GM19099 (cell line): ENCODE data around the gene CNOT11.

ENCODE experiments used
- POLR2A ChIP-seq: IDR thresholded peaks from 3 replicates; pipeline ENCODE4 v1.6.1; 2011; ENCODE audit warnings: low read depth; ENCODE audit not compliant: insufficient read length; ENCODE audit errors: extremely low read depth

Gene CNOT11

DNA sequence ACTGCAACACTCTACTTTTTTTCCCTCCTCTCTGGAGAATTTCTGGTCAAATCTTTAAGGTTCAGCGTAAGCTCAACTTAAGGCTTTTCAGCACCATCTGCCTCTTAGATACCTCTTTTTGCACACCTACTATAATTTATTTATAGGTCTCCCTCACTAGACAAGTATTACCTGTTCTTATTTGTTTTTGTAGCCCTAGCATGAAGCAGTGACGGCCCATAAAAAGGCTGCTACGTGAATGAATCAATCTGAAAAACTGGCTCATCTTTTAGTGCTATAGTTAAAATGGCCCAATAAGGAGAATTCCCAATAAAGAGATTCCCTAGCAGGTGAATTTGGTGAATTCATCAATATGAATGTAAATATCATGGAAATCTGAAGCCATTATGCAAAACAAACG lies 49.3 kb downstream of the CNOT11 start:
- TF ChIP-seq POLR2A: no peak

DNA sequence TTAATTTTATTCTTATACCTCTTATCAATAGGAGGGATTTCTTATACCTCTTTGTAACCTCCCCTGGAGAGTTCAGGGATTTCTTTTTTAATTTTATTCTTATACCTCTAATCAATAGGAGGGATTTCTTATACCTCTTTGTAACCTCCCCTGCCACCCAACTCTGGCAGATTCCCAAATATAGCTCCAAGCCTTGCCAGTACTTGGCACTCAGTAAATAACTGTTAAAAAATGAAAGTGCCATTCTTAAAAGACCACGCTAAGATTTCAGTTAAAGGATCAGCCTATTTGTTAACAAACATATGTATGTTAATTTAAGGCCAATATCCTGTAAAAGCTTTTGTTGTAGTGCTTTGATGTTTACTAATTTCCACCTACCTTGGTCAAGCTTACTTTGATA lies 51.0 kb downstream of the CNOT11 start:
- no peak for TF ChIP-seq POLR2A

DNA sequence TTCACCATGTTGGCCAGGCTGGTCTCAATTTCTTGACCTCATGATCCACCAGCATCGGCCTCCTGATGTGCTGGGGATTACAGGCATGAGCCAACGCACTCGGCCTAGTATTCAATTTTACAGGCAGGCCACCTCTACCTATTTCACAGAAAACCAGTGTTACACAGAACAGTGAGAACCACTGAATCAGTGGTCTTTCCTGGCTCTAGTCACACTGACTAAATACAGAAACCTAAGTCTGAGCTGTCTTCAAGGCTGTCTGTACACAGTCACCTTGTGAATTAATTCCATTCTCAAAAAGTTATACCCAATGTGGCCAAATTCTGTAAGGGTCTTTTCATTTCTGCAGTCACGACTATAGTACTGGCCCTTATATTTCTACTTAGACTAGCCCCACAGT lies 52.3 kb downstream of the CNOT11 start:
- no peak for TF ChIP-seq POLR2A

DNA sequence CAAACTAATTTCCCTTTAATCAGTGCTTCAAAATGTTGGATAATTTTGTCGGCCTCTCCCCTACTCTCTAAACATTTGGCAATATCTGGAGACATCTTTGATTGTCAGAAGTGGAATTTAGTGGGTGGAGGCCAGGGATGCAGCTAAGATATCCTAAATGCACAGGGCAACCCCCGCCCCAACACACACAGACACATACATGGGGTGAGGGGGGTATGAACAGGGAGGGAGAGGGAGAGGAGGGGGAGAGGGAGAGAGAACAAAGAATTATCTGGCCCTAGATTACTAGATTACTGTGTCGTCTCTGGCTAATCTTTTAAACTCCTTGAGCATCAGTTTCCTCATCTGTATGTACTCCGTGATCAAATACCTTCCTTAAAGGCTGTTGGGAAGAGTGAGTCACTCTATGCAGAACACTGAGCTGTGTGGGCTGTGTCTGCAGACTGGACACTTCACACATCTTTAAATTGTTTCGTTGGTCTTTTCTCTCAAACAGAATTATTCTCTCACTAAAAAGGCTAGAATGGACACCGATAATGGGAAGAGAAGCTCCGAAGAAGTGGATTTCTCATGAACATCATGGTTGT lies 52.9 kb downstream of the CNOT11 start:
- TF ChIP-seq POLR2A: no peak

DNA sequence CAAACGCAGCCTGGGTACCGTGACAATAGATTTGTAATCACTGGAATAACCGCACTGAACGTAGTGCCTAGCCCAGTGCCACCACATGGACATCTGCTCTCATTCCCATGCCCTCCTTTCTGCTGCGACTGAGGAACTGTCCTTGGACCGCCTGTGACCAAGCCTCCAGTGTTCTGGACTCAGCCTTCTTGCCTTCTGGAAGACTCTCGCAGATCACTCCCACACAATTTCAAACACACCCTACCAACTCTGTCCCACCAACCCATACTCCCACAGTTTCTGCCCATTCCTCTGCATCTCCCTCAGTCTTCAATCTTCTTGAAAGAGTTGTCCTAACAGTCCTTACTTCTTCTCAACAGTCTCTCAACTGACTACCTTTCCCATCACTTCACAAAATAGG lies 53.7 kb downstream of the CNOT11 start:
- no peak for TF ChIP-seq POLR2A

DNA sequence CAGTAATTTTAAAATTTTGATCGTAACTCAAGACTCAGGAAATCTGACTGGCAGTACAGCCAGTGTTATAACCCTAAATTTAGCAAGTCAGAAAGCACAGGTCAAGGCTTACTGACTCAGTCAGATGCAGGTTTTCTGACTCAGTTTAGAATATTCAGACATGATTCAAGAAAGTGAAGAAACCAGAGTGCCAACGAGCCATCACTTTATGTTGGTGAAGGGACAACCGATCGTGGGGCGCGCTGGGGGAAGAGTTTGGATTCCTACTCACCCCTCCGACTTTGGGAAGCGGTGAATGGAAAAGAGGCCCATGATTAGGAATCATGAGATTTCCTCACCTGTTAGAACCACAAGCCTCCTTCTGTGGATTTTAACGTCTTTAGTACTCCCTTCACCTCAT lies 54.8 kb downstream of the CNOT11 start:
- TF ChIP-seq POLR2A: no peak

DNA sequence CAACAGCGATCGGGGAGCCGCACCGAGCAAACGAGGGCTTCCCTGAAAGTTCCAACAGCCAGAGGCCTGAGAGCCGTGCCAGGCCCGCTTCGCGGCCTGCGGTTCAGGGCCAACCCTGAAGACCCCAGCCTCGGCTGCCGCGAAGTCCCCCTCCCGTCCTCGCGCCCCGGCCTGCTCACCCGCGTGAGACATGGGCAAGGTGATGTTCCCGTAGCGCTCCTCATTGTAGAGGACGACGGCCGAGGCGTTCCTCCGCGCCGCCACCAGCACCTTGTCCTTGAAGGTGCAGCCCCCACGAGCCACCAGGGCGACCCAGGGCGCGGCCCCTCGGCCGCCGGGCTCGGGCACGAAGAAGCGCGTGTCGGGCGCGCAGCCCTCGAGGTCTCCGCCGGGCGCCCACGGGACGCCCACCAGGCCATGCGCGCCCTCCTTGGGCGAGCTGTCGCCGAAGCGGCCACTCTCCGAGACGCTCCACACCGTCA lies 55.3 kb downstream of the CNOT11 start:
- TF ChIP-seq POLR2A: no peak

DNA sequence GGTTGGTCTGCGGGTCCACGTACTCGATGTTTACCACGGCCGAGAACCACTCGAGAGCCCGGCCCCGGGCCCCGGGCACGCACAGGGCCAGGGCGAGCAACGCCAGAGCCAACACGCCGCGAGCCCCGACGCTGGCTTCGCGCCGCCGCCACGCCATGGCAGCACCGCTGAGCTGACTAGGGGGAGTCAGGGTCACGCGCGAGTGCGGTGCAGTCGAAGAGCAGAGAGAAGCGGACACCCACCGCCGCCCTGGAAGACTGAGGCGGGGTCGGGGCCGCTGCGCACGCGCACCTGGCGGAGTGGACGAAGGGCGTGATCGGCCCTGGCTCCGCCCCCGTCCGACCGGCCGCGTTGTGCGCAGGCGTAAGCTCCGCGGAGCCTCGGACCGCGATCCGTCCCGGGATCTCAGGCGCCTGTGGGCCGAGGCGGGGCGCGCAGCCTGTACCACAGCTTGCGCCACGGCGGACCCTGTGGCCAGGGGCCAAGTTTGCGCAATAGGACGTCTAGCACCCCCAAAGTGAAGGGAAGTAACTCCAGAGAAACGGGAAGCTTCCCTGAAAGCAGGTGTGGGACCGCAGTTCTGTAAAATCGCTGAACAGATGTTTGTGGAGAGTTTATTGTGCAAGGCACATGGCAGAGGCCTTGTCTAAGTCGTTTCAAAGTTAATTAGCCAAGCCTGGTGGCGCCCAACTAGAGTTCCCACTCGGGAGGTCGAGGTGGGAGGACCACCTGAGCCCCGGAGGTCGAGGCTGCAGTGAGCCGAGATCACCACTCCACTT lies 55.9 kb downstream of the CNOT11 start, which contains the start of gene RNF149:
RNF149 (minus strand) TSS at position 270 of the 779 bp plus-strand sequence; CDS start at position 157, 113 bp downstream.
- TF ChIP-seq POLR2A: peak; percentile 86

DNA sequence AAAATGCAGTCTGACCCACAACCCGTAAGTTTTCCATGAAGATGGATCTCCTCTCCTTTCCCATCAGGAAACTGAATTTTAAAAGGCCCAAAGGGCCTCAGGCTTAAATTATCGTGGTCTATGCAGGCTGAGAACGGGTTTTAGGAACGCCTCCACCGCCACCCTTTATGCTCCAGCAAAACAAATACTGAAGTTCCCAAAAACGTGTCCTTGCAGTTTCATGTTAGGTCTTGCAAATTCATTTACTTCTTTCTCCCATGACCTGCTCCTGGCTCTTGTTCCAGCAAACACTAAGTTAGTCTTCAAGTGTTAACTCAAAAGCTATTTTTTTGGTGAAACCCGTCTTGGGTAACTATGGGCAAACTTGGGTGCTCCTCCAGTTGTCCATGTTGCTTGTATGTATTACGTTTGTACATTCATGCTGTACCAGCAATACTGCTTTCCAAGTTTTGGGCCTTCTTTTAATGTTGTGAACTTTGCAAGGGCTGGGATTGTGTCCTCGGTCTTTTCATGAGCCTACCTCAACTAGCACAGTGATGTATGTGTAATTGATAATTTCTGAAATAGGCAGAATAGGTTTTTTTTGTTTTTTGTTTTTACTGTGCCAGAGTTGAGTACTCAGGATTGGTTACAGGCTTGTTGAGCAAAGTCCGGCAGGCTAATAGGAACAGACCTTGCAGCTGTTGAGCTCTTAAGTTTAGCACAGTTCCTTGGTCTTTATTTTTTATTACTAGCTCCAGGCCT lies 57.6 kb downstream of the CNOT11 start:
- TF ChIP-seq POLR2A: no peak

DNA sequence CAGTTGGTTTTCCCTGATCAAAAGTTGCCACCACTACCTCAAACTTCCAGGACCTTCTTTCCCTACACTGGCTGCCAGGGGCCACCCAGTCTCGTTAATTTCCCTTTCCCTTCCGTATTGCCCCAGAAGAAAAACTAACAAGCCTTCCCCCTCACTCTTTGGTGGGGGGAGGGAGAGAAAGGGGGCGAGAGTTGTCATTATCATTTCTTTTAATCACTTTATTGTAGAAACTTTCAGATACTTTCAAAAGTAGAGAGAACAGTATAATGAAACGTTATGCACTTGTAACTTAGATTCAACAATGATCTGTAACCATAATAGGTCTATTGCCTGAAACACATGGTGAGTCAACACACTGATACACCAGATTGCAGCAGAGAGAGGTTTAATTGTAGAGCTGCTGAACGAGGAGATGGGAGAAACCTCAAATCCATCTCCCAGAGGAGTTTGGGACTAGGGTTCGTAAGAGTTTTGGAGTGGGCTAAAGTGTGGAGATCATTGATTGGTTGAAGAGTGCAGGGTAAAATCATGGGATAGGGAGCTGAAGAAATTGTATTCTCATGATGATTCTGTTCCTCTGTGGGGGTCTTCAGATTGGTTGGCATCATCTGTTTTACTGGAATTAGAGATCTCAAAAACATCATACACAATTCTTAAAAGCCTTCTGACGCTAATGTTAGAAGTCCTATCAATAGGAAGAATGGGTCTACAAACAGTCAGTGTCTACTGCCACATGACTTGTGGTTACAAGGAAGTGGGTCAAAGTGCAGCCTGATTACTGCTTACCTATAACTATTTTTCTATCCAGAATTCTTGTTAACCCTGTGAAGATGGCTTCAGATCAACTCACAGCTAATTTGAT lies 58.4 kb downstream of the CNOT11 start:
- TF ChIP-seq POLR2A: no peak

DNA sequence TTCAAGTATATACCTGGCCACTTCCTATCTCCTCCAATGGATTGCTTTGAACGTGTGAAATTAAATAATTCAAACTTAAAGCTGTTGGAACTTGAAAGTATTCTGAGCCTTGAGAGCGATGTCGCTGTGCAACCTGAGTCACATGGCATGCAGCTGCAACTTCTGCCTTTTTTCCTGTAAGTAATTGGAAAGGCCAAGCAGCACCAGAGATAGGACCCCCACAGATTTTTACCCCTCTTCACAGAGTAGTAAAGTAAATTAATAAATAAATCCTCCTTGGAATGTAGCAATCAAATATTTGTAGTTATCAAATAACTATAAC lies 59.0 kb downstream of the CNOT11 start:
- no peak for TF ChIP-seq POLR2A
